ENCODE data around the gene PBX3. TPM values are rescaled to one million over a fixed set of nuclear protein-coding genes. Genes with fewer than 3 reads are reported as not detected.

PBX3 gene
- total and polyA plus RNA-seq, 10 of the 15 experiments (the other 5 are each of a cell fraction or from before 2014, with no cell fraction given): 6.7 to 146 (median 22.2) TPM

GRCh38 chr9:125989524-125990180 lies 242.5 kb downstream of the PBX3 start:
- BruUV-seq (replicated peaks): no TSS peak
- POLR2A ChIA-PET: no interaction called here
- FAIRE-seq (no peak), ATAC-seq (no peak), DNase-seq (ENCODE audit: low read depth, low spot score) (no peak)
- SMC1A ChIA-PET (ENCODE audit: uncharacterized antibody, unreplicated experiment): no interaction called here
- H2AFZ ChIP-seq (ENCODE audit: control insufficient read depth, low read depth, low read length): no peak overlapping the region
- no peaks in the 10 kb centered on the region for H3K27me3 ChIP-seq (replicated peaks in 1 of 2; ENCODE audit: control insufficient read depth in 2 of 2, insufficient read depth in 2 of 2, low read length in 1 of 2)
- H4K20me1 ChIP-seq (ENCODE audit: control insufficient read depth, insufficient read depth): no peaks in the 10 kb centered on the region
- no peak overlapping the region for H3K4me2 ChIP-seq (ENCODE audit: control insufficient read depth, insufficient read depth)
- H3K27ac ChIP-seq (ENCODE audit: control insufficient read depth, insufficient read depth): no peak overlapping the region
- H3K9ac ChIP-seq (ENCODE audit: control insufficient read depth, insufficient read depth, low read length): no peak overlapping the region
- RAD21 ChIA-PET (ENCODE audit: unreplicated experiment): no interaction called here
- no peaks in the 10 kb centered on the region for H3K4me1 ChIP-seq (ENCODE audit: control insufficient read depth, insufficient read depth, low read length)
- WGBS (ENCODE audit: insufficient coverage, insufficient replicate concordance, low lambda C conversion rate, missing lambda C conversion rate): 62% methylated on average over 12 of the region's 12 CpGs
- H3K9me3 ChIP-seq (replicated peaks; ENCODE audit: control insufficient read depth, insufficient read depth, low read length): no peaks in the 10 kb centered on the region; the same call in 2 of the 3 replicates
- no peaks in the 10 kb centered on the region for H3K79me2 ChIP-seq (ENCODE audit: control insufficient read depth, insufficient read depth, low read length)
- no peak overlapping the region for H3K4me3 ChIP-seq
- in situ Hi-C loops (cut with MboI) (no loop called here), intact Hi-C loops (cut with micrococcal nuclease; ENCODE audit: unreplicated experiment) (no loop called here)
- H3K36me3 ChIP-seq (ENCODE audit: control insufficient read depth in 2 of 2, insufficient read depth in 2 of 2, low read length in 1 of 2): no peaks in the 10 kb centered on the region
- TF ChIP-seq EGR1 (IDR thresholded peaks at IDR 0.05; ENCODE audit: borderline replicate concordance in 1 of 2, low read depth in 2 of 2, low read length in 2 of 2) (no peak), SKIL (IDR thresholded peaks at IDR 0.05; ENCODE audit: low read depth, poor library complexity, severe bottlenecking) (no peak)
- CTCF ChIA-PET: no interaction called here

- DNase-seq (ENCODE audit: low read depth, low spot score): no peak
- Histone ChIP-seq H3K4me3 (no peak overlapping the region), H3K9me3 (replicated peaks; ENCODE audit: control insufficient read depth, insufficient read depth, low read length) (no peaks in the 10 kb centered on the region), H4K20me1 (ENCODE audit: control insufficient read depth, insufficient read depth) (no peaks in the 10 kb centered on the region), H3K9ac (ENCODE audit: control insufficient read depth, insufficient read depth, low read length) (no peak overlapping the region), H3K36me3 (ENCODE audit: control insufficient read depth in 2 of 2, insufficient read depth in 2 of 2, low read length in 1 of 2) (no peaks in the 10 kb centered on the region), H3K4me1 (ENCODE audit: control insufficient read depth, insufficient read depth, low read length) (no peaks in the 10 kb centered on the region), H3K79me2 (ENCODE audit: control insufficient read depth, insufficient read depth, low read length) (no peaks in the 10 kb centered on the region), H3K4me2 (ENCODE audit: control insufficient read depth, insufficient read depth) (no peak overlapping the region), H3K27me3 (replicated peaks in 1 of 2; ENCODE audit: control insufficient read depth in 2 of 2, insufficient read depth in 2 of 2, low read length in 1 of 2) (no peaks in the 10 kb centered on the region), H3K27ac (ENCODE audit: control insufficient read depth, insufficient read depth) (no peak overlapping the region), H2AFZ (ENCODE audit: control insufficient read depth, low read depth, low read length) (no peak overlapping the region)
- ChIA-PET CTCF (no interaction called here), POLR2A (no interaction called here), RAD21 (ENCODE audit: unreplicated experiment) (no interaction called here), SMC1A (ENCODE audit: uncharacterized antibody, unreplicated experiment) (no interaction called here)
- ATAC-seq: no peak
- no TSS peak for BruUV-seq (replicated peaks)
- intact Hi-C loops (cut with micrococcal nuclease; ENCODE audit: unreplicated experiment) (no loop called here), in situ Hi-C loops (cut with MboI) (no loop called here)
- FAIRE-seq: no peak
- 56% methylated on average over 16 of the region's 16 CpGs for WGBS (ENCODE audit: insufficient coverage, insufficient replicate concordance, low lambda C conversion rate, missing lambda C conversion rate)
- no peak for TF ChIP-seq ATF2 (IDR thresholded peaks at IDR 0.05; ENCODE audit: low read length)
- TF ChIP-seq SPI1 (IDR thresholded peaks at IDR 0.05; ENCODE audit: borderline replicate concordance, insufficient read depth, low read depth, low read length): no peak
- no peak for TF ChIP-seq PAX5 (IDR thresholded peaks at IDR 0.05; ENCODE audit: borderline replicate concordance, low read depth, low read length)
- TF ChIP-seq SMAD1 (IDR thresholded peaks at IDR 0.05; ENCODE audit: low read depth, partially characterized antibody): no peak
- no peak for TF ChIP-seq RCOR1 (conservative IDR thresholded peaks at IDR 0.05; ENCODE audit: low read depth, low read length)
- TF ChIP-seq BACH1 (IDR thresholded peaks at IDR 0.05; ENCODE audit: borderline replicate concordance): no peak
Observed at GRCh38 chr9:125990186-125990792, 243.1 kb downstream of the PBX3 start.
